SHP77 (cell line): Measurements from ENCODE around the gene RAB11FIP5.

Source experiments
- DNase-seq, 2 experiments: peaks; one replicate each; lab custom pipeline; 2025; lab: John Stamatoyannopoulos, UW

The RAB11FIP5 gene

DNA sequence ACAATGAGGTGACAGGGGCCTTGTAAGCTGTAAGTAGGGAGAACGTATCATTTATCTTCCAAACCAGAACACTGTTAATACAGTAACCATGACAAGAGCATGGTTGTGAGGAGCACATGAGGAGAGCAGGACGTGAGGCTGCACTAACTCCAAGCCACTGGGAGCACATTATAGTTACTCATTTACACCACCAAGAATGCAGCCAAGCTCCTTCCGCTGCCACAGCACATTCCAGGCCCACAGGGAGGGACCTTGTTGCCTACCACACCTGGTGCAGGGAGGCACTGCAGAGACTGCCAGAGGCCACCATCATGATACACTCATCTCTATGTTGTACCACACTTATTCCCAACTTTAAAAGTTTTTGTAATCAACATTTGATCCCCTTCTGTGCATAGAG, 27.8 kb downstream of the RAB11FIP5 start:
- DNase-seq, result no peak

DNA sequence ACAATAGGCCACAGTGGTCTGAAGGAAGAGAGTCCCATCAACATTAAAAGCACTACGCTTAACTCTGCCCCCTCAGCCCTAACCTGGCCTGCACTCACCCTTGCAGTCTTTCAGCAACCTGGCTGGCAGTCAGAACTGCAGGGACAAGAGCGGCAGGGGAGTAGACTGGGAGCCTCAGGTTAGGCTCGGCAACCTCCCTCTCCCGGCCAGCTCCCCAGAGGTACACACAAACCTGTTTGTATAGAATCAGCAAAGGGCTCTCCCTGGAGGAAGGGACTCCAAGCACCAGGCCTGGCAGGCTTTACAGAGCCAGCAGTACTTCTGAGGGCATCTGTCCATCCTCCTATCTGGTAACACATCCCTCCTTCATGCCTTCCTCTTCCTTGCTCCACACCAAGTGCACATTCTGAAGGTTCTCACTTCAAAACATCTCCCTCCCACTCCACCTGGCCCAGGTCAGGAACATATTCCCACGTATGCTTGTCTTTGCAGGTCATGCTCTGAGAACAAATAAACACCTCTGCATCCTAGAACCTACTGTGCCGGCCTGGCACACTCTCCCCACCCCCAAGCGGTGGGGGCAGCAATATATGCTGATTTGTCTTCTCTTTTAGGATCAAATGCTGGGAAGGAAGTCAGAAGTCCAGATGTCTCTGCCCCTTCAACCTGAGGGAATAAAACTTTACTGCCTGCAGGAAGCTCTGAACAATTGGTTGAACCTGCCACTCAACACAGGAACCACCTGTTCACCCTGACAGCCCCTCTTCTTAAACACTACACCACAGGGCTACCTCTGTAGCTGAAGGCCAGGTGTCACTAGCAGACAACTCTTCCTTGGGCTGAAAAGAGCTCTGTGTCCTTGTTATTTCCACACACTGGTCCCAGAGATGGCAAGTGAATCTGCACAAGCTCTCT, 28.6 kb downstream of the RAB11FIP5 start:
- DNase-seq, result no peak

DNA sequence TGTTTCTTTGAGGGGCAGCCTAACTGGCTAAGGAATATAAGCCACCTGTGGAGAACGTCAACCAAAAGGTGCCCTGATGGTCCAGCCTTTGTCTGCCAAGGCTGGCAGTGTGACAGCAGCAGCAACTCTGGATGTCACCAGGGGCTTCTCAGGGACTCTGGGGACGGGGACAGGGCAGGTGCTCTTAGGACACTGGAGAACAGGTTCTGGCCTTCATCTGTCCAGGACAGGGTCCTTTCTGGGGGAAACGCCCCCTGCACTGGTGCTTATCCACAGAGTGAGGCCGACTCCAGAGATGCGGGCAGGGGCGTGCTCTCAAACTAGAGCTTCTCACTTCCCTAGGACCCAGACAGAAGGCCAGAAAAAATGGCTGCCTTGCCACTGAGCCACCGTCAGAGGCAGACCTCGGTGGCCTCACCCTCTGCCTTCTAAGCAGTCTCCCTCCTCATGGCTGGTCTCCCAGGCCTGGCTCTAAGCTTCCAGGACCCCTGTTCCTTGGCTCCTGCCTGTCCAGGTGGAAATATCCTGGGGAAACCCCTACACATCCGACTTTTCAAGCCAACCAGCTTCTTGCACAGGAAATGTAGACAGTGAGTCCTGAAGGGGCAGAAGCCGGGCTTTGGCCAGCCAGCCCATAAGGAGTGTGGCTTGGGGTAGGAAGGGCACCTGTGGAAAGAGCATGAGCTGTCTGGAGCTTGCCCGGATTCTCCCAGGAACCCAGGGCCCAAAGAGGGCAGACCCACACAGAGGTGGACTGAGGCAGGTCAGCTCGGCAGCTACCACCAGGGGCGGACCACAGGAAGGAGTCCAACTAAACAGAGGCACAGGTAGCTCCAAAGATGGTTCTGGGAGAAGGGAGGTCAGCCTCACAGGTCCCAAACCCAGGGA, 30.0 kb downstream of the RAB11FIP5 start:
- no peak for DNase-seq

DNA sequence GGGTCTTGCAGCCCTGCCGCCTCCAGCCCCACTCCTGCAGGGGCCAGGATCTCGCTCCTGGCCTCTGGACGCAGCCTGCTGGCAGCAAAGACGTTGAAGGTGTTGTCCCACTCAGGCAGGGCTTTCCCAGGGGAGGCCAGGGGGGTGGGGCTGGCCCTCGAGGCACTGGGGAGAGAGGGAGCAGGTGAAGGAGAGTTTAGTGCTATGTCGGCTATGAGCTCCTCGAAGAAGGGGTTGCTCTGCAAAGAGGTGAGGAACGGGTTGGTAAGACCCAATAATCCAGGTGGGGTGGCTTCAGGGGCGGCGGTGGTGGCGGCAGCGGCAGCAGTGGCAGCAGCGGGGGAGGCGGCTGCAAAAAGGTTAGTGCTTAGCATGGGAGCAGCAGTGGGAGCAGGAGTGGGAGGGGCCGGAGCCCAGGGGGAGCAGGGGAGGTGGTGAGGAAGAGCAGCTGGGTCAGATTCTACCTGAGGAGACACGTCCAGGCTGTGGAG, 31.5 kb downstream of the RAB11FIP5 start:
- no peak for DNase-seq

DNA sequence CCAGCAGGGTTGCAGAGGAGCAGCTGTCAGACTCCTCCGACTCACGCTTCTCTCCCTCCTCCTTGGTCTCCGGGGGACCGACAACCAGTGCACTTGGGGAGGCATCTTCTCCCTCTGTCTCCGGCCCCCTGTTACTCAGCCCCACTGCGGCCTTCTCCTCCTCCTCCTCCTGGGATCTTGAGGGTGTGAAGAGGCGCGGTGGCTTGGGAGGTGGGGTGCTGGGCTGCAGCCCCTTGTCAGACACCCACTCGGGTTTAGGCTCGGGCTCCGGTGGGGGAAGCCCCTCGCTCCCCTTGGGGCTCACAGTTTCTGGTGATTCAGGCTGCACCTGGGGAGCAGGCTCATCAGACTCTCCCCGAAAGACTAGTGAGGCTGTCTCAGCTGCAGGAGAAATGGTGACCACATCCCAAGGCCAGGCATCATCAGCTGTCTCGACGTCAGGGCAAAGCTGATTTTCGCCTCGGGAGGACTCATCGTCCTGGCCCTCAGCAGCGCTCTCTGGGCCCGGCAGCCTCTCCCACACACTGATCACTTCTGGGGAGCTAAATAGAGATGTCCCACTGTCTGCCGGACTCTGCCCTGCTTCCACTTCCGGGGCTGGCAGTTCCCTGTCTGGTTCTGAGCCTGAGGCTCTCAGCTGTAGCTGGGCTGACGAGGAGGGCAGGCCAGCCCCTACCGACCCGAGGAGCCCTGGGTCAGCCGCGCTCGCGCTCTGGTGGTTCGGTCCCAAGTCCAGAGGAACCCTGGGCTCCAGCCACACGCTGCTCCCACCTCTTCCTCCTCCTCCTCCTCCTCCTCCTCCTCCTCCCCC, 32.2 kb downstream of the RAB11FIP5 start:
- no peak for DNase-seq

DNA sequence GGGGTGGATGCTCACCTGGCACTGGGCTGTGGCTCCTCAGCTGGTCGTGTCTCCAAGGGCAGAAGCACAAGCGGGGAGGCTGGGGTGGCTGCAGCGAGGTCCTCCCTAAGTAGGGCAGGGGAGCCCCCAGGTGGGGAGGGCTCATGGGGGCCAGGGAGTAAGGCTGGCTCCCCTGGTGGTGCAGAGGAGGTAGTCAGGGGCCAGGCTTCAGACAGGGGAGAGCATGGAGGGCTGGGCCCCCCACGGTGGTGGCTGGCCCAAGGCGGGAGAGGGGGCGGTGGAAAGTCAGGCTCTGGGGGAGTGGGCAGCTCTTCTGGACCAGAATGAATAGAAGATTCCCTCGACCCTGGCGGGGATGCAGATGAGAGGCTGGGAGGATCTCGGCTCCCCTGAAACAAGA, 33.1 kb downstream of the RAB11FIP5 start:
- no peak for DNase-seq

DNA sequence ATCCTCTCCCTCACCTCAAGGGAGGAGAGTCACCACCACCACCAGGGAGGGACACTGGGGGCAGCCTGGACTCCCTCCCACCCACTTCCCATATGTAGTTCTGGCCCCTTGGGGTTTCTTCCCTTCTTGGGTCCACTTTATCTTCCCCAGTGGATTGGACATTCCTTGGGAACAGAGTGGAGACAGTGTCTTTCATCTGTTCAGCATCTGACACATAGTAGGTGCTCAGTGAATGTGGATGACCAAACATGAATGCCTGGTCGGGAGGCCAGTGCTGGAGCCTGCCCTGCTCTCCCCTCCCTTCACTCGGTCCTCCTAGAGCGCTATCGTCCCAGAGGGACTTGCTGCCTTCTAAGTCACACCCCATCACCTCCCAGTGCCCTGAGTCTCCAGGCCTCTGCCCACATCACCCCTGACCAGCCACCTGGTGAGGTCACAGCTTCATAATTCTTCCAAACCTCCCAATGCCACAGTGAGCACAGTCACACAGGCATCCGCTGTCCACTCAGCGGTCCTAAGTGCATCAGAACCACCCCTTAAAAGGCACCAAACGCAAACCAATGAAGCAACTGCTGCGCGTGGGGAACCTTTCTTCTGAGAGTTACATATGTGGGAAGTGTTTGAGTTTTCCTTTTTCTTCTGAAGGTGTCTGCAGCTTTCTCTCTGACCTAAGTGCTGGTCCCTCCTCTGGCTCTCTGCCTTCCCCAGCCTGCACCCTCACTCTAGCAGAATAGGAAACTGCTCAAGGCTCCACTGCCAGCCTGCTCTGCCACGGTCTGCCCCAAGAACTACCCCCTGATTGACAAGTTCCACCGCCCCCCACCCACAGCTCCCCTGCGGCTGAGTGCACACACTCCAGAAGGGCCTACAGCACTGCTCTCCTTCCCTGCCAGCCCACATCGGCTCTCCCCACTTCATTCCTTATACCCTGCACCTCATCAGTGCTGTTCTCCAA, 34.0 kb downstream of the RAB11FIP5 start:
- no peak for DNase-seq

DNA sequence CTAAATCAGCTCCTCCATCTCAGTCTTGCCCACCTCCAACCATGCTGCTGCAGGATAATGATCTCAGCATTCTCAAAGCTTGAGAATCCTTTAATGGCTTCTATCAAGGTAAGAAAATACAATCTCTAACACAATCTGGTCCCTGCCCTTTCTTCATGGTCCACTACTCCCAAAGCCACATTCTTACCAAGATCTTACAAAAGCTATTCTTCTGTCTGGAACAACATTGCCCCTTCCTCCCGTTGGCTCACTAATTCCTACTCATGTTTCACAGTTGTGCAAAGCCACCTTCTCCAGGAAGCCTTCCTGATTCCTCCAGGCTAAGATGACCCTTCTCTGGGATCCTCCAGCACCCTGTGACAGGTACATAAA, 35.3 kb downstream of the RAB11FIP5 start:
- DNase-seq, result no peak

DNA sequence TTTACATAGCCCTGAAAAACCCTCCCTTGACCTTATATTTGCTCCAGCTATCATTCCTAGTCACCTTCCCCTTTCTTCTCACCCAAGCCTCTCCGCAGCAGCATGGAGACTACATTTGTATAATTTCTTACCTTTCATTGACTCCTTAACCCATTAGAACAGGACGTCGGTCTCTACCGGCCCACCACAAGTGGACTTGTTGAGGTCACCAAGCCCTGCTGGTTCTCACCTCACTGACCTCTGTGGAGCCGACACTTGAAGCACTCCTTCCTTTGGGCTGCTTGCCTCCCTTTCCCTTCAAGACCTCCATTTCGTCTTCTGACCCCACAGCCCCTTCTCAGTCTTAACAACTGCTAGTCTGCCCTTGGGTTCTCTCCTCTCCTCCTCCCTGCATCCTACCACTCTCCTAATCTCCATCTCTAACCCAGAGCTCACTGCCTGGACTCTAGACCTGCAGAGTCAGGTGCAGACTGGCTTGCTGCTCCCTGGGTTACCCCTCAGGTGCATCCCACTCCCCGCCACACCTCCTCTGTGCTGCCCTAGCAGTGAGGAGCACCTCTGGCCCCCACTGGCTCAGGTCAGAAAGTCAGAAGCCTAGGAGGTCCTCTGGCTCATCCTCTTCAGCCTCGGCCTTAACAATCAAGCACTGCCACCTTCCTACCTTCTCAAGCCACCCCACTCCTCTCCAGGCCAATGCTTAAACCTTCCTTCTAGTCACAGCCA, 35.9 kb downstream of the RAB11FIP5 start:
- DNase-seq, result no peak

DNA sequence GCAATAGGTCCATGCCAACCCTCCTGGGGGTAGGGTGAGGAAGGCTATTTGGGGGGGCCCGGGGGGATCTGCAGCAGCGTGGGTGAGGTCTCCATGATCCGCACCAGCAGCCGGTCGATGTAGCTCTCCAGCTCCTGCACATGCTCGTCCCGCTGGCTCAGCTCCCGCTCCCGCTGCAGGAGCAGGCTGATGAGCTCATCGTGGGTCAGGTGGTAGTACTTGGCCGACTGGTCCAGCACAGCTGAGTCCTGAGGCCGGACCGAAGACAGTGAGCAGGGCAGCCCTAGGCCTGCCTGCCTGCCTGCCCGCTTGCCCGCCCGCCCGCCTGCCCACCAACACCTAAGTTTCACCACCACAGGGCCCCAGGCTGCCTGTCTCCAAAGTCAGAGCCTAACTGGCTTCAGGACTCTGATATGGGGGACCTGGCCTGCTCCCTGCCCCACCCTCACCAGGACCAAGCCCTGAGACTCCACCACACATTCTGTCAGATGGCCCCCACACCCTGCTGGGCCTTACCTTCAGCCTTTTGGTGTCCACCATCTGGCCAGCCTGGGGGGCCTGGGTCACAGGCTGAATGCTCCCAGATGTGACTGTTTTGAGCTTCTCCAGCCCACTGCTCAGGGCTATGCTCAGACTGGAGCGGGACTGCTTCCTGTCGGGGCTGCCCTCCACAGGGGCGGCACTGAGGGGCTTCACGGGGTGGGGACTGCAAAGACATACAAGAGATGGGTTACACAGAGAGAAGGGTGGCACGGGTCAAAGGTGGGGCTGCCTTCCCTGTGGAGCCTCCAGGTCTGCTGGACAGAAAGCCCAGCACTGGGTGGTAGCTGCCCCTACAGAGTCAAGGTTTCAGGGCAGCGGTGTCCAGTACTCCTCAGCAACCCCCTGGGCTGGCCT, 37.0 kb downstream of the RAB11FIP5 start:
- no peak for DNase-seq

DNA sequence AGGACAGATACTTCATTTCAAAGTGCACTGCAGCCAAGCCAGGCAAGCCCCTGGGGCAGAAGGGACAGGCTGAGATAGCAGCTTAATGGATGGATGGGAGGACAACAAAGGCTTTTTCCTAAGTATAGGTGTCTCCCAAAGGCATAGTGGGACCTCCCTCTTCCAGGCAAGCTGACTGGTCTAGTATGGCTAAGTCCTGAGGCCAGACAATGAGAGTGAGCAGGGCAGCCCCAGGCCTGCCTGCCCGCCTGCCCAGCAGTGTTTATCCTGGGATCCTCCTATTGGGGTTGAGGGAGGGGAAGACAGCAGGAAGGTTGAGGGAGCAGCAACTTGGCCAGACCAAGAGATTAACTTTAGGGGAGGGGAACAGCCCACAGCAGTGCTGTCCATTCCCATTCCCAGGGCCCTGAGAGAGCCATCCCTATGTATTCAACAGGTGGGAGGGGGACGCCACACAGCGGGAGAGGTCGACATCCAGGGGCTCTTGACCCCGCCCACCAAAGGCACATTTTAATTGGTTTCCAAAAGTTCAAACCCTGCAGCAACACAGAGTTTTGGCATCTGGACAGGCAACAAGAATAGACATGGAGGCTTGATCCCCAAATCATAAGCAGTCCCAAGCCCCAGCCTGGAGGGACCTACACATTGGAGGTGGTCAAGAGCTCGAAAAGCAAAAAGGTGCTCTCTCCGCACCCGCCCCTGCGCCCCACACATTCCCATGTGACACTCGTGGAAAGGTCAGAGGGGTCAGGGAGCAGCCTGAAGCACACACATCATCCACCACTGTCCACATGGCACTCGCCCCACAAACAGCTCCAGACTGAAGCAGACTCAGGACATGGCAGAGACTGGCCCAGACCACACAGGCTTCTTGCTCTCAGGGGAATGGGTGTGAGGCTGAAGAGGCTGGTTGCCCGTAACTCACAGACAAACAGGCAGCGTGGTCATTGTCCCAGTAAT, 38.4 kb downstream of the RAB11FIP5 start:
- no peak for DNase-seq

DNA sequence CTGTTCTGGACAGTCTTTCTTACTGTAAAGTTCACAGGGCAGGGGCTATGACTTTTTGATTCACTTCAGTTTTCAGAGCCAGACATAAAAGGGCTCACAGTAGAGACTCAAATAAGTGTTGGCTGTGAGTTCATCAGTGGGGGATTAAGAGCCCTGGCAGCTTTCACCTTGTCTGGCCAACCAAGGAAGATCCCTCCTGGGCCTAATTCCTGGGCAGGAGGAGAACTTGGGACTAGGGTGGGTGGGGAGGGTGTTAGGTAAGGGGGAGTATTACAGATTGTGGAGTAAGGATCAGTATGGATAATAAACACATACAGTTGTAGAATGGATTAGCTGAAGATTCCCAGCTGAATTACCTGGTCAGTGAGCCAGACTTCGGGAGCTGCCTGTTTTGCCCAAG, 40.3 kb downstream of the RAB11FIP5 start:
- no peak for DNase-seq

DNA sequence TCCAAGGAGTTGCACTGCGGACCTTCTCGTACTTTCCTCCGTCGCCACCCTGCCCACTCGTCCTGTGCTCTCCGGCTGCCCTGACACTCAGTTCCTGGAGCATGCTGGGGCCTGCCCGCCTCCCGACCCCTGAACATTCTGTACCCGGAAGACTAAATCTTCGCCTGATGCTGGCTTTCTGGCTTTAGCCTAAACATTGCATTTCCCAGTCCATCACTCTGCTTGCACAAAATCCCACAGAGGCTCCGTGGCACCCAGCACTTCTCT, 40.7 kb downstream of the RAB11FIP5 start:
- no peak for DNase-seq

DNA sequence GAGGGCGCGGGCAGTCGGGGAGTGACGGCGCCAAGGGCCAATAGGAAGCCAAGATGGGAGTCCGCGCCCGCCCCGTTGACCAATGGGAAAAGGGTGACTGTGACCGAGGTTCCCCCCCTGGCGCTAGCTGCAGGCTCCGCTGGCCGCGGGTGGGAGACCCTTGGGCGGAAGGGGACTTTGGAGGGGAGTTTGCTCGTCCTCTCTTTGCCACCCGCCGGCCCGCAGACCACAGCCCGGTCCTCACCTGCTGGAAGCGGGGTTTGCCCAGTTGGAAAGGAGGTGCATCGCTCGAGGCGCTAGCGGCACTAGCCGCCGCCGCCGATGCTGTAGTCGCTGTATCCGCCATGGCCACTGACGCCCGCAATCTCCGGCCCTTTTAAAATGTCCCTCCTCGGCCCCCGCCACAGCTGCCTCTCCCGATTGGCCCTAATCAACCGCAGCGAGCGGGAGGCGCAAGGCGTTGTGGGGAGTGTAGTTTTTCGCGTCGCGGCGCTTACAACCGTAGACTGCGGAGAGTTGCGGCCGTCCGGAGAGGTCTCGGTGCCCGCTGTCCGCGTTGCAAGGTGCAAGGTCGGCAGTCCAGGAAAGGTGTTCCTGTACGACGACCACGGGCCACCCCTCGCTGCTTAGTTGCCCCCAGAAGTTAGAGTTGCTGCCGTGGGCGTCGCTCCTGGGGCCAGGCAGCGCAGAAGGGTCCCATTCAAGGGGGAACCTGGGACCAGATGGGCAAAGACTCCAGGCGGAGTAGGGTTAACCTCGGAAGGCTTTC, 41.2 kb downstream of the RAB11FIP5 start, which contains the start of gene SFXN5:
Gene SFXN5, minus strand, starts transcription at position 353 of the 769 bp plus-strand sequence. Its CDS starts 7 bp downstream, at position 346.
- peak; percentile 88 to 94 for DNase-seq

DNA sequence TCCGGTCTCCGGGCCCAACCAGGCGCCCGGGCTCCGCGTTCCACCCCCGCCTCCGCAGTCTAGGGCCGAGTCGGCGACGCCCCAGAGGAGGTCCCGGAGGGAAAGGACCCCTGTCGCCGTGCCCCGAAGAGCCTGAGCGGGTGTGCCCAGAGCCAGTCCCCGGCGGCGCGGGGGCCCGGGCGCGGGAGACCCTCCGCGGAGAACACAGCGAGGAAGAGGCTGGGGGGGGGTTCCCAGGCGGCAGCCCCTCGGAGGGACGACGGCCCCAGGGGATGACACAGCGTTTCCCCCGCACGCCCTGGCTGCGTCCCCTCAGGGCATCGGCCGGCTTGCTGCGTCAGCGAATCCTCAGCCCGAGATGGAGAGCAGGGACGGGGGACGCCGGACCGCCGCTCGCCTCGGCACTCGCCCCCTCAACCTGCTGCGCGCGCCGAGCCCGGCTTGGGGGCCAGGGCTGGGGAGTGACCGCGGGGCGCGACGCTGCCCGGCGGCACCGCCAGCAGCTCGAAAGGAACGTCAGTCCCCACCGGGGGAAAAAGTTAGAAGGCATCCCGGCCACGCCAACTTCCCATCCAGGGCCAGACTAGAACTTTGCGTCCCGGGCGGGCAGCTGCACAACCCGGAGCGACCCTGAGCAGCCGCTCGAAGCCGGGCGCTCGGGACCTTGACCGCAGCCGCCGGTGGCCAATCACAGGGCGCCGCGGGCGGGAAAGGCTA, 41.9 kb downstream of the RAB11FIP5 start:
- DNase-seq, result no peak

DNA sequence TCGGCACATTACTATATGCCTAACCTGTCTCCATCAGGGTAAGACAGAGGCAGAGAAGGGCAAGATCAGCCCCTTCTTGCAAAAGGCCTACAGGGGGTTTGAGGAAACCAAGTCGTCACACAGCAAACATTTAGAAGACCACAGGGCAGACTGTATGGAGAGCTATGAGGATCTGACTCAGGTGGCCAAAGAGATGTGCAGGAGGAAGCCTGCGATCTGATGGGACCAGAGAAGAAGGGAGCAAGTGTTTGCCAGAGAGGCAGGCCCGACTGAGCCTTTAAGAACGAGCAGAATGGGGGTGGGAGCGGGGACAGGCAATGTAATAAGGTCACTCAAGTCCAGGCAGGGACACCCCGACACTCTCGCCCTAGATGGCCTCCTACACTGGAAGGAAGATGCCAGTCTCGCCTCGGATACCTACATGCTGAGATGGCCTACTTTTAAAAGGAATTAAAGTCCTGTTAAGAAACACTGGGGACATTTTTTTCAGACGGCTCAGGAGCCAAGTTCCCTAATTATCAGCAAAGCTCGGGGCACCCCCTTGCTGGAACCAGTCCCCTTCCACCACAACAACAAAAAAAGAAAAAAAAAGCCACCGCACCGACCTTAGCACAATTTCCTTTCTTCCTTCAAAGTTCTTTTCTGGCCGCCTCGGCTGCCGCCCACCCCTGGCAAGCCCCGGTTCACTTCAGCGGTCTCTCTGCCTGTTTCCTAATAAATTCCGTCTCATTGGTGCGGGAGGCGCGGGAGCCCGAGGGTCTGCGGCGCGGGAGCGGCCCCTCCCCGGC, 42.7 kb downstream of the RAB11FIP5 start:
- DNase-seq, result no peak
